Loucy (cell line): ENCODE results near the gene IPPK.

Source experiments
- H2AFZ ChIP-seq: fragments of 200-600 bp; sonication (generic); 2 replicates; pipeline ENCODE4 v1.6.0; 2016; ENCODE audit warnings: antibody characterized with exemption, mild to moderate bottlenecking, low read length, moderate library complexity
- H3F3A ChIP-seq: fragments of 200-600 bp; 2 replicates; pipeline ENCODE4 v1.6.0; 2016; ENCODE audit warnings: antibody characterized with exemption, low read depth, mild to moderate bottlenecking
- H3K27me3 ChIP-seq: fragments of 200-600 bp; sonication (generic); 2 replicates; pipeline ENCODE4 v1.6.1; 2014; ENCODE audit warnings: low read length, mild to moderate bottlenecking; ENCODE audit not compliant: insufficient read depth, poor library complexity, severe bottlenecking
- H3K36me3 ChIP-seq: fragments of 200-600 bp; sonication (generic); 2 replicates; pipeline ENCODE4 v1.6.1; 2016; ENCODE audit warnings: low read length; ENCODE audit not compliant: insufficient read depth
- H3K4me1 ChIP-seq: fragments of 200-600 bp; sonication (generic); 2 replicates; pipeline ENCODE4 v1.5.1; 2014; ENCODE audit warnings: low read length, mild to moderate bottlenecking; ENCODE audit not compliant: insufficient read depth, poor library complexity, severe bottlenecking
- H3K4me2 ChIP-seq: fragments of 200-600 bp; sonication (generic); 2 replicates; pipeline ENCODE4 v1.6.0; 2014; ENCODE audit warnings: antibody characterized with exemption, low read length, low read depth, mild to moderate bottlenecking; ENCODE audit not compliant: poor library complexity, severe bottlenecking
- H3K4me3 ChIP-seq: fragments of 200-600 bp; sonication (generic); 2 replicates; pipeline ENCODE4 v1.5.1; 2014; ENCODE audit warnings: low read length, mild to moderate bottlenecking, mixed read lengths; ENCODE audit not compliant: poor library complexity, severe bottlenecking
- H3K79me2 ChIP-seq: fragments of 200-600 bp; sonication (generic); 2 replicates; pipeline ENCODE4 v1.6.1; 2014; ENCODE audit warnings: low read length; ENCODE audit not compliant: insufficient read depth
- H3K9ac ChIP-seq: fragments of 200-600 bp; sonication (generic); 2 replicates; pipeline ENCODE4 v1.6.0; 2014; ENCODE audit warnings: mild to moderate bottlenecking, low read depth, low read length, moderate library complexity; ENCODE audit not compliant: poor library complexity, severe bottlenecking
- H3K9me2 ChIP-seq: fragments of 200-600 bp; sonication (generic); replicated peaks from 2 replicates; pipeline ENCODE4 v1.6.1; 2016; ENCODE audit warnings: low read depth, low read length, mixed read lengths
- H3K9me3 ChIP-seq: fragments of 200-600 bp; sonication (generic); 2 replicates; pipeline ENCODE4 v1.6.1; 2014; ENCODE audit warnings: mild to moderate bottlenecking, antibody characterized with exemption, low read length, low read depth; ENCODE audit not compliant: insufficient read depth
- H4K20me1 ChIP-seq: fragments of 200-600 bp; sonication (generic); 2 replicates; pipeline ENCODE4 v1.6.0; 2014; ENCODE audit warnings: antibody characterized with exemption, low read length, mild to moderate bottlenecking; ENCODE audit not compliant: insufficient read depth, poor library complexity, severe bottlenecking
- CTCF ChIP-seq: fragments of 200-600 bp; sonication (generic); conservative IDR thresholded peaks from 2 replicates; pipeline ENCODE4 v1.5.1; 2014; ENCODE audit warnings: mild to moderate bottlenecking, antibody characterized with exemption, low read length
- EZH2phosphoT487 ChIP-seq: fragments of 200-600 bp; IDR thresholded peaks from 2 replicates; pipeline ENCODE4 v1.6.1; 2018; ENCODE audit warnings: antibody characterized with exemption, mild to moderate bottlenecking, moderate library complexity, borderline replicate concordance

The IPPK gene

DNA sequence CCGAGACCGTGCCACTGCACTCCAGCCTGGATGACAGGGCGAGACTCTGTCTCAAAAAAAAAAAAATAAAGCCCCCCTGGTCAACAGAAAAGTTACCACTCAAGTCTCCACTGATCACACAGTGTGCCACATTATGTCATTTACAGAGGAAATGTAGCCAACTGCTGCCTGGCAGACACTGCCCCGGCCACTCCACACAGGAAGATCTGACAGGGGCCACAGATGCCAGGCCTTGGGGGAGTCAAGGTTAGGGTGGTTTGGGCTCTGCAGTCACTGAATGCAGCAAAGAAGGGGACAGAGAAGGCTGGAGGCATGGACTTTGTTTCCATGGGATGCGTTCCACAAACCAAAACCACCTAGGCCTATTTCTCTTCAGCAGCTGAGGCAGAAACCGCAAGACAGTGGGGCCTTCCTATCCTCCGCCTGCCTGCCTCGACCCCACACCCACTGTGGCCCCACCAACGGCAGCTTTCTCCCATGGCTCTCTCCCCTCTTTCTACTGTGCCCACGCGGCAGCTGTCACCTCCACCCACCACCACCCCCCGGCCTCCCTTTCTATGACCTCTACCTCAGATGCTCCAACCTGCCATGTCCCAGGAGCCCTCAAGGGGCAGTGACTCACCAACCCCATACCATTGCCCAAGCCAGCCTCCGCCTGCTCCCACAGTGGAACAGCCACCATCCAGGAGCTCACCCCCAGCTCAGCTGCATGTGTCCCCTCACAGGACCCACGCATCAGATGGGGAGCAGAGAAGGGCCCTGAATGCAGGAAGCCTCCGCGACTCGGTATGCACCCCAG lies 12.4 kb downstream of the IPPK start:
- peaks cover 43% of the 10 kb centered on the region; the same call in 1 of the 2 replicates for H3K36me3 ChIP-seq
- H3K9me2 ChIP-seq, result no peaks in the 10 kb centered on the region
- no peak for TF ChIP-seq EZH2phosphoT487
- no peak; the same call in 1 of the 2 replicates for TF ChIP-seq CTCF
- H3K4me3 ChIP-seq, result no peak overlapping the region
- no peak overlapping the region for H2AFZ ChIP-seq
- H3F3A ChIP-seq, result no peaks in the 10 kb centered on the region
- no peaks in the 10 kb centered on the region for H3K9me3 ChIP-seq
- no peak overlapping the region for H3K9ac ChIP-seq
- peaks cover 40% of the 10 kb centered on the region; the same call in 1 of the 2 replicates for H3K79me2 ChIP-seq
- H3K4me2 ChIP-seq, result no peak overlapping the region
- H3K4me1 ChIP-seq, result peaks cover 8% of the 10 kb centered on the region
- H3K27me3 ChIP-seq, result no peaks in the 10 kb centered on the region
- H4K20me1 ChIP-seq, result peaks cover 5% of the 10 kb centered on the region

GRCh38 chr9:92656537-92656925 lies 13.4 kb downstream of the IPPK start:
- H3K9ac ChIP-seq, result no peak overlapping the region
- H3K79me2 ChIP-seq, result peaks cover 31% of the 10 kb centered on the region; the same call in 1 of the 2 replicates
- H3K36me3 ChIP-seq, result peaks cover 47% of the 10 kb centered on the region; the same call in 1 of the 2 replicates
- no peaks in the 10 kb centered on the region for H3K27me3 ChIP-seq
- TF ChIP-seq EZH2phosphoT487 (no peak), CTCF (no peak)
- no peaks in the 10 kb centered on the region for H3F3A ChIP-seq
- no peak overlapping the region for H3K4me3 ChIP-seq
- no peaks in the 10 kb centered on the region for H3K9me2 ChIP-seq
- H4K20me1 ChIP-seq, result peaks cover 5% of the 10 kb centered on the region
- H3K9me3 ChIP-seq, result no peaks in the 10 kb centered on the region
- no peak overlapping the region for H3K4me2 ChIP-seq
- H2AFZ ChIP-seq, result no peak overlapping the region
- H3K4me1 ChIP-seq, result peaks cover 3% of the 10 kb centered on the region

- no peaks in the 10 kb centered on the region for H3K9me2 ChIP-seq
- no peaks in the 10 kb centered on the region for H3K9me3 ChIP-seq
- peaks cover 26% of the 10 kb centered on the region; the same call in 1 of the 2 replicates for H3K79me2 ChIP-seq
- TF ChIP-seq CTCF (no peak), EZH2phosphoT487 (no peak)
- no peaks in the 10 kb centered on the region for H3K4me1 ChIP-seq
- no peaks in the 10 kb centered on the region for H3F3A ChIP-seq
- peaks cover 53% of the 10 kb centered on the region; the same call in 1 of the 2 replicates for H3K36me3 ChIP-seq
- no peak overlapping the region for H3K9ac ChIP-seq
- no peak overlapping the region for H3K4me2 ChIP-seq
- H2AFZ ChIP-seq, result no peak overlapping the region
- no peaks in the 10 kb centered on the region for H3K27me3 ChIP-seq
- peaks cover 5% of the 10 kb centered on the region for H4K20me1 ChIP-seq
- H3K4me3 ChIP-seq, result no peak overlapping the region
Observed at GRCh38 chr9:92655896-92656536, 13.9 kb downstream of the IPPK start.
